GM18499 (cell line): ENCODE results near the gene TANK.
A peak's percentile ranks its signal among the peaks of the same experiment; 100 is the strongest.
"Not testable (repeated sequence)": the region's sequence is repeated elsewhere in the genome, so short reads cannot be mapped to it uniquely, and the experiment has no call there.

Experiments used
- ATAC-seq: cut with Tn5 transposase; IDR thresholded peaks from one replicate; pipeline ENCODE4 v1.9.1; 2021; ENCODE audit warnings: moderate number of reproducible peaks; ENCODE audit not compliant: insufficient read depth, unreplicated experiment

The TANK gene

DNA sequence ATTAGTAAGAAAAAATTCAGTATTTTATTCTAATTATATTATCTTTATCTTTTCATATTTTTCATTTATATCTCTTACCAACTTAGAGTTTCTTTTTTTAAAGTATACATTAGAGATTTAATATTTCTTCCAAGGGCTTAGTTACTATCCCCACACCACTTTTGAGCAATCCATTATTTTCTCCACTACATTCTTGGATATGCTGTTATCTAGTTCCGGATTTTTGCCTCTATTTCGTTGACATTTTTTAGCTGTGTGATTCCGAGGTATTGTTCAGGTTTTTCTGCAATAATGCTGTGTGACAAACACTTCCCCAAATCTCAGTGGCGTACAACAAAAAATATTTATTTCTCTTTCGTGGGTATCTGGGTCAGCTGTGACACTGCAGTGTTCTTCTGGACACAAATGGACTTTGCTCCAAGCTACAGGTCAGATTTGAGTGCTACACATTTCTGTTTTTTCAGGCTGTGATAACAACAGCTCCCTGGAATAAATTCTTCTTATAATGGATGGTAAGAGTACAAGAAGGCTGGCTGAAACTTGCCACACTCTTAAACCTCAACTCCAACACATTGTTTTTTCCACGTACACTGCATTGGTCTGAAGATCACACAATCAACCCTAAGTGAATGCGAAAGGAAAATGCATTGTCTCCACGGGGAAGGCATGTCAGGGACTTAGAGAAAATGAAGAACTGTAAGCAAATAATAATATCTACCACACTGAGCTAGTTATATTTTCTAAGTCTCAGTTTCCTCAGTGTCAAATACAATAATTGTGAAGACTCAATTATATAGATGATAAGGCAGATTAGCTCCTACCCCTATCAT, 97.1 kb downstream of the TANK start:
- no peak for ATAC-seq

- no peak for ATAC-seq
Observed at GRCh38 chr2:161265874-161266273, 105.6 kb downstream of the TANK start.

- no peak for ATAC-seq
Observed at GRCh38 chr2:161269111-161269510, 108.9 kb downstream of the TANK start.

GRCh38 chr2:161273038-161273760, 113.0 kb downstream of the TANK start:
- peak; percentile 55 for ATAC-seq

- not testable (repeated sequence) for ATAC-seq
Observed at GRCh38 chr2:161278564-161279229, 118.5 kb downstream of the TANK start.

DNA sequence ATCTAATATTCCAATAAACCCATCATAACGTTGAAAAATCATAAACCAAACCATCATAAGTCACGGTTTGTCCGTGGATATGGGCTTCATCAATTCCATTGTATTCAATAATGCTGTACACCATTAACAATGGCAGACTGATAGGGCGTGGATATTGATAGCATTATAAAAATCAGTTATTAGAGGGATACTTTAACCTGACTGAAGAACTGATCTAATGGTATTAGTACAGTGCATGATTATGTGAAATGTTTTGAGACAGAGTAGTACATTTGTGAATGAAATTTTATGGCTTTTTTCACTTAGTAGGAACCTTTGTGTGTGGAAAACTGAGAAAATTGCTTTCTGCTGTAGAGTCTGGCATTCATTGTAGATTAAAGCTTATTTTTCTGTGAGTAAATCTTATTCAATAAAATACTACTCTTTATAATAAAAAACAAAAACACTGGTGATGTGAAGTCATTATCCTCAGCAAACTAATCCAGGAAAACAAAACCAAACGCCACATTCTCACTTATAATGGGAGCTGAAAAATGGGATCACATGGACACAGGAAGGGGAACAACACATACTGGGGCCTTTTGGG, 119.1 kb downstream of the TANK start:
- ATAC-seq = not testable (repeated sequence)

DNA sequence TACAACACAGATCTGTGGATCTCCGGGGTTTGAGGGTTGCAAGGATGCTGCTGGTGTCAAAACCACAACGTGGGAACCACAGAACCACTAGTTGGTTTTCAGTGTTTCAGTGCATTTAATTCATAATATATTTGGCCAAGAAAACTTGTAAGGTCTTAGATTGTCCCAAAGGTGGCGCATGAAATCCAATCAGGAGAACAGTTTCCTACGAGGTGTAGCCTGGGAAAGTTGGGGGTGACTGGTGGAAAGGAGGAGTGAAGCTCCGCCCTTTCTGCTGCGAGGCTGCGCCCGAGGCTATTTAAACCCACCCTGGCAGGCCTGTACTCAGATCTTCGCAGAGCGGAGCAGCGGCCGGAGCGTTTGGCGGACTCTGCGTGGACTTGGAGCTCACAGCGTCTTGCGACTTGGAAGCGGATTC, 120.7 kb downstream of the TANK start:
- not testable (repeated sequence) for ATAC-seq

GRCh38 chr2:161281615-161282310, 121.5 kb downstream of the TANK start:
- ATAC-seq = not testable (repeated sequence)

DNA sequence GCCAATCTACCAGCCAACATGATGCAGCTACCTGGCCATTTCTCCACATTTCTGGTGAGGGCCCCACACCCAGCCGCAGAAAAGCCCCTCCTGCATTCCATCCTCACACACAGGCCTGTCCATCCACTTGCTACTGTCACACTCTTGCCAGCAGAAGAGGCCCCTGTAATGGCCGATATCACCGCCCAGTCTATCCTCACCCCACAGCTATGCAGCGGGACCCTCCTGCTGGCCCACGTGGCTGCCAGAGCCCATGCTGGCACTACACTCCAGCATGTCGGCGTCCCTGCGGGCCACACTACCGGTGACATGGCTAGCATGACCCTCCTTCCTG, 122.0 kb downstream of the TANK start:
- not testable (repeated sequence) for ATAC-seq

- no peak for ATAC-seq
Observed at GRCh38 chr2:161283926-161284325, 123.7 kb downstream of the TANK start.
